SU-DHL-6 (cell line): ENCODE measurements around the gene VWA5B1.

Experiments used
- CTCF ChIP-seq: fragments of 200-600 bp; sonication (generic); IDR thresholded peaks from one replicate; pipeline ENCODE4 v1.5.1; 2017; ENCODE audit warnings: antibody characterized with exemption, mild to moderate bottlenecking, low read length, moderate library complexity; ENCODE audit not compliant: insufficient read depth, poor library complexity, severe bottlenecking
- EZH2phosphoT487 ChIP-seq: fragments of 200-600 bp; sonication (generic), shearing (Covaris generic); conservative IDR thresholded peaks from 2 replicates; pipeline ENCODE4 v1.6.1; 2018; ENCODE audit warnings: mild to moderate bottlenecking, antibody characterized with exemption, low read length, moderate library complexity, mixed read lengths

DNA sequence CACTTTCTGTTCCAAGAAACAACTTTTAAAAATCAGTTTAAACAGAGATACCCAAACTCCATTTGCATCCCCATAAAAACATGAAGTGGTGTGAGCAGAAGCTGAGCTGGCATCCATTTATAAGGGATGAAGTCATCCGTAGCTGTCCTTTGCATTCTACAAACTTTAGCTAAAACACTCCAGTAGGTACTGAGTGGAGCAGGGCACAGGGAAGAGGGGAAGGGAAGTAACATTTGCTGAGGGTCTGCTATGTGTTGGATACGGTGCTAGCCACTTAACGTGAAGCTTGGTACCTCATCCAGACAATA lies 32.9 kb downstream of the VWA5B1 start:
- TF ChIP-seq EZH2phosphoT487 (no peak), CTCF (no peak)
